HG02885 (cell line): Measurements from ENCODE around the gene PPP2R5E.
"Not testable (repeated sequence)": the region's sequence is repeated elsewhere in the genome, so short reads cannot be mapped to it uniquely, and the experiment has no call there.

Experiments used
- ATAC-seq: cut with Tn5 transposase; IDR thresholded peaks from one replicate; pipeline ENCODE4 v1.9.1; 2021; ENCODE audit warnings: mild to moderate bottlenecking; ENCODE audit not compliant: unreplicated experiment, poor library complexity

The PPP2R5E gene

GRCh38 chr14:63523735-63524426 is 19.3 kb downstream of the PPP2R5E start:
- no peak for ATAC-seq

GRCh38 chr14:63522511-63522910 is 20.7 kb downstream of the PPP2R5E start:
- ATAC-seq, result not testable (repeated sequence)

- ATAC-seq, result no peak
Observed at GRCh38 chr14:63517354-63517753, 25.8 kb downstream of the PPP2R5E start.

GRCh38 chr14:63515240-63515639 is 27.9 kb downstream of the PPP2R5E start:
- ATAC-seq, result no peak

GRCh38 chr14:63513756-63514155 is 29.4 kb downstream of the PPP2R5E start:
- ATAC-seq, result no peak

- no peak for ATAC-seq
Observed at GRCh38 chr14:63512861-63513260, 30.3 kb downstream of the PPP2R5E start.

GRCh38 chr14:63510538-63510937 is 32.6 kb downstream of the PPP2R5E start:
- peak; percentile 98 for ATAC-seq

GRCh38 chr14:63508033-63508432 is 35.1 kb downstream of the PPP2R5E start:
- no peak for ATAC-seq

- ATAC-seq, result no peak
Observed at GRCh38 chr14:63504648-63505047, 38.5 kb downstream of the PPP2R5E start.

- no peak for ATAC-seq
Observed at GRCh38 chr14:63501429-63501828, 41.7 kb downstream of the PPP2R5E start.

- no peak for ATAC-seq
Observed at GRCh38 chr14:63499701-63500250, 43.4 kb downstream of the PPP2R5E start.

- no peak for ATAC-seq
Observed at GRCh38 chr14:63496837-63497400, 46.3 kb downstream of the PPP2R5E start.

- no peak for ATAC-seq
Observed at GRCh38 chr14:63493246-63493645, 49.9 kb downstream of the PPP2R5E start.

- no peak for ATAC-seq
Observed at GRCh38 chr14:63492391-63492790, 50.8 kb downstream of the PPP2R5E start.

- ATAC-seq, result no peak
Observed at GRCh38 chr14:63487724-63488123, 55.5 kb downstream of the PPP2R5E start.

- no peak for ATAC-seq
Observed at GRCh38 chr14:63486738-63487137, 56.4 kb downstream of the PPP2R5E start.

GRCh38 chr14:63483315-63483714 is 59.9 kb downstream of the PPP2R5E start:
- no peak for ATAC-seq

- ATAC-seq, result no peak
Observed at GRCh38 chr14:63480599-63480998, 62.6 kb downstream of the PPP2R5E start.

- ATAC-seq, result peak; percentile 64
Observed at GRCh38 chr14:63478437-63478852, 64.7 kb downstream of the PPP2R5E start.

GRCh38 chr14:63478010-63478409 is 65.2 kb downstream of the PPP2R5E start:
- peak; percentile 89 for ATAC-seq

GRCh38 chr14:63477556-63477955 is 65.6 kb downstream of the PPP2R5E start:
- ATAC-seq, result no peak

GRCh38 chr14:63475761-63476160 is 67.4 kb downstream of the PPP2R5E start:
- no peak for ATAC-seq
